GM19240 (cell line): ENCODE measurements around the gene TMED7.

Experiments used
- DNase-seq: peaks from one replicate; pipeline ENCODE4 v3.0.0; 2011; ENCODE audit warnings: low spot score; ENCODE audit not compliant: insufficient read length

Gene TMED7

GRCh38 chr5:115627295-115627865, 1.5 kb upstream of the TMED7 start:
- no peak for DNase-seq

- DNase-seq = no peak
Measured at GRCh38 chr5:115626445-115626823, 598 bp upstream of the TMED7 start.

GRCh38 chr5:115624994-115625393, 842 bp downstream of the TMED7 start:
- DNase-seq = no peak

- no peak for DNase-seq
Measured at GRCh38 chr5:115623658-115624057, 2.2 kb downstream of the TMED7 start.

GRCh38 chr5:115621365-115621900, 4.4 kb downstream of the TMED7 start:
- DNase-seq = no peak

- no peak for DNase-seq
Measured at GRCh38 chr5:115616892-115617291, 8.9 kb downstream of the TMED7 start.

GRCh38 chr5:115616472-115616871, 9.4 kb downstream of the TMED7 start:
- no peak for DNase-seq

- DNase-seq = no peak
Measured at GRCh38 chr5:115611873-115612272, 14.0 kb downstream of the TMED7 start.

GRCh38 chr5:115607935-115608334, 17.9 kb downstream of the TMED7 start:
- DNase-seq = no peak

GRCh38 chr5:115605436-115605835, 20.4 kb downstream of the TMED7 start:
- no peak for DNase-seq

GRCh38 chr5:115602591-115603125, 23.2 kb downstream of the TMED7 start:
- DNase-seq = no peak

GRCh38 chr5:115601701-115602590, 23.9 kb downstream of the TMED7 start, which contains the start of gene TICAM2:
Gene TICAM2, minus strand, starts transcription at chr5:115602479. Its CDS starts 21,223 bp downstream, at chr5:115581256.
- DNase-seq = peak; percentile 38

GRCh38 chr5:115600766-115601165, 25.1 kb downstream of the TMED7 start:
- no peak for DNase-seq

GRCh38 chr5:115599924-115600323, 25.9 kb downstream of the TMED7 start:
- no peak for DNase-seq

- no peak for DNase-seq
Measured at GRCh38 chr5:115599502-115599901, 26.3 kb downstream of the TMED7 start.

GRCh38 chr5:115594128-115595047, 31.4 kb downstream of the TMED7 start:
- no peak for DNase-seq

- no peak for DNase-seq
Measured at GRCh38 chr5:115589043-115589442, 36.8 kb downstream of the TMED7 start.

GRCh38 chr5:115588640-115589039, 37.2 kb downstream of the TMED7 start:
- no peak for DNase-seq

GRCh38 chr5:115586525-115587146, 39.2 kb downstream of the TMED7 start:
- DNase-seq = no peak

- no peak for DNase-seq
Measured at GRCh38 chr5:115585265-115585664, 40.6 kb downstream of the TMED7 start.

GRCh38 chr5:115584501-115584900, 41.3 kb downstream of the TMED7 start:
- DNase-seq = no peak
